Measurements from ENCODE around the gene AGPAT4. TPM values are rescaled to one million over a fixed set of nuclear protein-coding genes. Genes with fewer than 3 reads are reported as not detected.

The AGPAT4 gene
- total RNA-seq, 3 donors from 2014 or later: 4.6 to 10.5 (median 6.2) TPM

- no peak for TF ChIP-seq CTCF (IDR thresholded peaks at IDR 0.05)
- TF ChIP-seq POLR2AphosphoS5 (IDR thresholded peaks at IDR 0.05): no peak
- TF ChIP-seq POLR2A (IDR thresholded peaks at IDR 0.05): no peak
- Histone ChIP-seq H3K4me3 (no peak overlapping the region), H3K9me3 (no peaks in the 10 kb centered on the region), H3K36me3 (no peaks in the 10 kb centered on the region), H3K27ac (no peak overlapping the region), H3K27me3 (no peaks in the 10 kb centered on the region), H3K4me1 (no peaks in the 10 kb centered on the region)
- intact Hi-C loops (cut with DNase I; ENCODE audit: low total_unique reads): no loop called here
- no peak for DNase-seq (ENCODE audit: low spot score in 2 of 2)
These were observed 35.4 kb downstream of the AGPAT4 start for GRCh38 chr6:161238500-161238899.

GRCh38 chr6:161238081-161238480 is 35.8 kb downstream of the AGPAT4 start:
- Histone ChIP-seq H3K27ac (no peak overlapping the region), H3K4me3 (no peak overlapping the region)
- TF ChIP-seq CTCF (IDR thresholded peaks at IDR 0.05) (no peak), POLR2A (IDR thresholded peaks at IDR 0.05) (no peak), POLR2AphosphoS5 (IDR thresholded peaks at IDR 0.05) (no peak)

GRCh38 chr6:161237176-161237575 is 36.7 kb downstream of the AGPAT4 start:
- Histone ChIP-seq H3K4me1 (no peaks in the 10 kb centered on the region), H3K36me3 (no peaks in the 10 kb centered on the region), H3K4me3 (no peak overlapping the region), H3K9me3 (no peaks in the 10 kb centered on the region), H3K27ac (no peak overlapping the region), H3K27me3 (no peaks in the 10 kb centered on the region)
- TF ChIP-seq POLR2AphosphoS5 (IDR thresholded peaks at IDR 0.05): no peak
- no peak for TF ChIP-seq POLR2A (IDR thresholded peaks at IDR 0.05)
- intact Hi-C loops (cut with DNase I; ENCODE audit: low total_unique reads): no loop called here
- no peak for DNase-seq (ENCODE audit: low spot score in 2 of 2)

More at GRCh38 chr6:161238081-161238480, 35.8 kb downstream of the AGPAT4 start:
- Histone ChIP-seq H3K36me3 (no peaks in the 10 kb centered on the region), H3K4me1 (no peaks in the 10 kb centered on the region), H3K9me3 (no peaks in the 10 kb centered on the region), H3K27me3 (no peaks in the 10 kb centered on the region)
- DNase-seq (ENCODE audit: low spot score in 2 of 2): no peak
- intact Hi-C loops (cut with DNase I; ENCODE audit: low total_unique reads): no loop called here

GRCh38 chr6:161235776-161236633 is 37.9 kb downstream of the AGPAT4 start:
- no peak for DNase-seq (ENCODE audit: low spot score in 2 of 2)
- intact Hi-C loops (cut with DNase I; ENCODE audit: low total_unique reads): no loop called here
- H3K4me3 ChIP-seq: no peak overlapping the region
- TF ChIP-seq POLR2AphosphoS5 (IDR thresholded peaks at IDR 0.05): no peak
- no peak for TF ChIP-seq CTCF (IDR thresholded peaks at IDR 0.05)
- TF ChIP-seq POLR2A (IDR thresholded peaks at IDR 0.05): no peak
- no peaks in the 10 kb centered on the region for H3K9me3 ChIP-seq
- H3K27ac ChIP-seq: no peak overlapping the region
- H3K4me1 ChIP-seq: no peaks in the 10 kb centered on the region
- H3K27me3 ChIP-seq: no peaks in the 10 kb centered on the region
- no peaks in the 10 kb centered on the region for H3K36me3 ChIP-seq

- no peaks in the 10 kb centered on the region for H3K9me3 ChIP-seq
- H3K4me3 ChIP-seq: no peak overlapping the region
- TF ChIP-seq POLR2AphosphoS5 (IDR thresholded peaks at IDR 0.05) (peak in 1 of 3 donors; percentile 43), CTCF (IDR thresholded peaks at IDR 0.05) (no peak)
- H3K27ac ChIP-seq: peak overlapping the region in 1 of 2 donors; percentile 14
- intact Hi-C loops (cut with DNase I; ENCODE audit: low total_unique reads): no loop called here
- H3K4me1 ChIP-seq: no peaks in the 10 kb centered on the region
- no peaks in the 10 kb centered on the region for H3K36me3 ChIP-seq
- no peak for DNase-seq (ENCODE audit: low spot score in 2 of 2)
- H3K27me3 ChIP-seq: no peaks in the 10 kb centered on the region
These were observed 39.7 kb downstream of the AGPAT4 start for GRCh38 chr6:161233986-161234661.

Data from breast epithelium (tissue), 4 donors.